ENCODE measurements around the gene BHLHE41.

BHLHE41 gene

DNA sequence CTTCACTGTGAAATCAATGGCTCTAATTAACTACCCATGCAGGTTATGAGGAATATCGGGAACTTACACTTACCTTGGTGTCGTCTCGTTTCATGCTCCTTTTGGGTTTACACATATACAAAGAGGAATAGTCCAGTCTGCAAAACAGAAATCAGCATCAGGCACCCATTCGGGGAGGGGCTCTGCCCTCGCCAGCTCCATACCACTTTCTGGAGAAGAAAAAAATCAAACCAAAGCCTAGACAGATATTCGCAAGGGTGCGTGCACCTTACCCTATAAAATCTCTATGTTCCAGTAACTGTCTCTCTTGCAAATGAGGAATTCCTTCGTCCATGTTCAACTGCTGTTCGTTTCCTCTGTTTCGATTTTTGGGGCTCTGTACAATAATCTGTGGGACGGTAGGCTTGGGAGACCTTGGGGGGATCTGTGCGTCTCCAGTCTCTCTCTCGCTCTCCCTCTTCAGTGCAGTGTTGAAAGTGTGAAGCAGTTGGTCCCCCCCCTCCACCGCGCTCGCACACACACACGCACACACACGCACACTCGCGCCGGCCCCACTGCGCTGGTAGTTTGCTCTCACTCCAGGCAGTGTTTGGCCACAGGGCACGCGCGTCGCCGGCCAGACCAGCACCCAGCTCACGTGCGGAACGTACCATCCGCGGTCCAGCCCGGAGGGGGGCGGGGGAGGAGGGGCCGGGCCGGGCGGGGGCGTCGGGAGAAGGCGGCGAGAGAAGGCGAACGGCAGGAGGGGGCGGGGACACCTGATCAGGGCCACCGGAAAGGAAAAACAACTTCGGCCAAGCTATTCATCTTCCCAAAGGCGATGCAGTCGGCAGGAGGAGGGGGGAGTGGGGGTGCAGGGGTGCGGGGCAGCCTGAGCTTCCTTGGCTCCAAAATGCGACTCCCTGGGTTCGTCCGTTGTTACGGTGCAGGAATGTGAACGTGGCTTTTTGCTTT, at the start of gene BHLHE41:
TSS of gene BHLHE41 (minus strand) at position 592 of the 954 bp plus-strand sequence. CDS start at position 334, 258 bp downstream.
- DNase-seq, result no peak

DNA sequence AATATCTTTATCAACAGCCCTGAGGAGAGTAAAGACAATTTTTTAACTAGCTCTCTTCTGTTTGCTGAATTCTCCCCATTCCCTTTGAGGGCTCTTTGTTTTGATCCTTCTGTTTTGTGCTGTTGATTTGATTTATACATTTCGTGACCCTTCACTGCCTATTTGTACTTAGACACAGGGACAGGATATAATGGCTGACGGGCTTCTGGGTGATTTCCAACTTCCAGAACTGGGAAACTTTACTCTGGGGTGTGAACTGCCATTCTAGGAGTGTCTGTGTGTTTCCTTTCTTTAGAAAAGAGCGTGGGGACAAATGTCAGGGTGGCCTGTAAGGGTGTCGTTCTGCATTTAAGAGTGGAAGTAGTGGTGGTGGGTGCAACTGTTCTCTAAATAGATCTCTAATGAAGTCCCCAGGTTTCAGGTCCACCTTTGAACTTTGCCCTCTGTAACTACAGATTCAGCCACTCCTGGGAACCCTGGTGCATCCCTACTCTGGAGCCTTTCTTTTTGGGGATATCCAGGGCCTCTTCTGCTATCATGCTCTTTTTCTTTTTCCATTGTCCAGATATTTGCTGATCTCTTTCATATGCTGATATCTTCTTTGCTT, 48.2 kb upstream of the BHLHE41 start:
- DNase-seq, result no peak

DNA sequence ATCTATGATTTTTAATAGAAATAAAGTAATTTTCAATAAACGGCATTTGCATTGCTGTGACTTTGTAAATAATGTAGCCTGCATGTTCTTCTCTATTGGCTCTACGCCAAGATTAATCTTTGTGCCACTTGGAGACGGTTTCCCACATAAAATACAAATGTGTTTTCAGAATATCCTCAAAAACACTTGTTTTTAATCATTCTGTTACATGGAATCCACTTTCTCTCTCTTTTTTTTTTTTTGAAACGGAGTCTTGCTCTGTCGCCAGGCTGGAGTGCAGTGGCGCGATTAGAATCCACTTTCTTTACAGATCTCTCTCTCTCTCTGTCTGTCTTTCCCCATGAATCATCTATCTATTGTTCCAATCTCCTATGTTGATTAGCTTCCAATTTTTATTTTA, 47.7 kb upstream of the BHLHE41 start:
- DNase-seq, result peak; percentile 27

DNA sequence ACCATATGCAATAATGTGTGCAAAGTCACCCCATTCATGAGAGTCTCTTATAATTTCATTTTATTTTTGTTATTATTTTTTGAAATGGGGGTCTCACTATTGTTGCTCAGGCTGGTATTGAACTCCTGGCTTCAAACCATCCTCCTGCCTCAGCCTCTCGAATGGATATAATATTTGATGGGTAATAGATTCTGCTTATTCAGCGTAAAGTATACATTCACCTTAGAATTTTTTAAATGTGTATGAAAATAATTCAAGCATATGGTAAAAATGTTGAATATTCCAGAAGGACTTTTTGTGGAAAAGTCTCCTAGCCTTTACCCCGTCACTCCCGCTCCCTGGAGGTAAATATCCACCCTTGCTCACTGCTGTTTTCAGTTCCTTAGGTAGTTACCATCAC, 47.2 kb upstream of the BHLHE41 start:
- no peak for DNase-seq

DNA sequence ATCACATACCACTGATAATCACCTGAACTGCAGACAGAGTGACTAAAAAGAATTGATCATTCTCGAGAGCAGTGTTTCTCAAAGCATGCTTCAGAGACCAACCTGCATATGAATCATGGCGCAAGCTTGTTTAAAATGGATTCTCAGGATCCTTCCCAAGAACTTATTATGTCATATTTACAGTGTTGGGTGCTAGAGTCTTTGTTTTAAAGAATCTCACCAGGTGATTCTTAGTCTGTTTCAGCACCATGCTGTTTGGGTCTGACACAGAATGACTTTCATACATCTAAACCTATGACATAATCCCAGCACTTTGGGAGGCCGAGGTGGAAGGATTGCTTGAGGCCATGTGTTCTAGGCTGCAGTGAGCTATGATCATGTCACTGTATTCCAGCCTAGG, 39.3 kb upstream of the BHLHE41 start:
- no peak for DNase-seq

DNA sequence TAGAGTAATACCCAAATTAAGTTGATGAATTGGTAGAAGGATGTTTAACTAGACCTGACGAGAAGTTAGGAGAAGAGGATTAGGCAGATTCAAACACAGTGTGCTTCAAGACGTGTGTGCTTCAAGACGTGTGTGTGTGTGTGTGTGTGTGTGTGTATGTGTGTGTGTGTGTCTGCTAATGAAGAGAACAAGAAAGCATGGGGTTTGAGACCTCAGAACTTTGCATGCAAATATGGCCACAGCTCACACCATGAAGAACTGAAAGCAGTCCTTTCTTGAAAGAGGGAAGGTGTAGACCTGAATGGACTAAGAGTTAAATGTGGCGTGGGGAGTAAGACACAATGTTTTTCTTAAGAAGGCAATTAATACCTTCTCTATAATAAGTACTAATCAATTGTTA, 38.1 kb upstream of the BHLHE41 start:
- no peak for DNase-seq

DNA sequence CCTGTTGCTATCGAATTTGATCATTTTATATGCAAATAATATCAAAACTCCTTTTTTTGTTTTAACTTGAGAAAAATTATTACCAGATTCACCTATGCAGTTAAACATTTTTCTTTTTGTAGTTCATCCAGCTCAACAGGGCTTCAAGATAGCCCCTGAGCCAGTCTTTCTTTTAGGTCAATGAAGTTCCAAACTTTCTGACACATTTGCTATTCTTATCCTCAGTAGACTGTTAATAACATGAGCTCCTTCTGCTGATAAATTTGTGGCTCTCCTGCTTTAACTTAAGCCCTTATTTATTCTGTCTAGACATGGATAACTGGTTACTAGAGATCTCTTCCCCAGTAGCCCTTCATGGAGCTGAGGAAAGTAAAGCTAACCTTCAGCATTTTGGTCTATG, 37.3 kb upstream of the BHLHE41 start:
- DNase-seq, result no peak

DNA sequence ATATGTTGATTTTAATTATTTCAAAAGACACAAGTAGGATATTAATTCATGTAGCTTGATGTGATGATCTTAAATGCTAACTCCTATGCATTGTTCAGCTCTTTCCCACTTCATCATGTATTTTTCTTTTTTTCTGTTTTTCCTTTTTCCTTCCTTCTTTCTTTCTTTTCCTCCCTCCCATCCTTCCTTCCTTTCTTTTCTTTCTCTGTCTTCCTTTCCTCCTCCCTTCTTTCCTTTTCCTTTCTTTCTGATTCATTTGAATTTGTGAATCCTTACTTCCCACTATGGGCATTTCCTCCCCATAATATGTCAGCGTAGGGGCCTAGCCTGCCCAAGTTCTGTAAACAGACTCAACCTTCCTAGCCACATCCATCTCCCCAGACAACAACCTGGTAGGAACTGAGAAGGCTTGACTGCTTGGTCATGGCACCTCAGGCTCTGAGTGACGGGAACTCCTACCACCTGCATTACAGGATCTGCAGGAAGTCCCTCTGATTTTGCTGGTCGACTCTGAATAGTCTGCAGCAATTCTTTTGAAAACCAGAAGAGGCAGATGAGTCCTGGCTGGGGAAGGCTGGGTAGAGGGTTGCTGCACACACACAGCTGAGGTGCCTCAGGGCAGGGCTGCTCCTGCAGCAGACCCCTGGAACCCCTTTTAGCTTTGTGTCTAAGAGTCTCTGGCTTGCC, 33.4 kb upstream of the BHLHE41 start:
- no peak for DNase-seq

DNA sequence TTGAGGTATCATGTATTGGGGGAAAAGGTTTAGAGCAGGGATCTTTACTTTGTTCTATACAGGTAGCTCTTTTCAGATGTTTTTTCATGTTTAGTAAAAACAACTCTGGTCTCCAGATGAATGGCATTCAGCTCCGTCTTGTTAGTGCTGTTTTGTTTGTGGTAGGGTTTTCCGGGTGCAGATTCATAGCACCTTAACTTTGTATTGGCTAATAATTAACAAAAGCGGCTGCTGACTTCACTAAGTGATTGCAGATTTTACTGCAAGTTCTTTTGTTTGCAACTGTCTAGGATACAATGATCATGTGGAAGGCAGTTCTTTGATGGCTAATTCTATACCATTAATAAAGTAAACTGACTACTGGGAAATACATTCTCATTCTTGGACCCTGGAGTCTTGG, 32.2 kb upstream of the BHLHE41 start:
- DNase-seq, result no peak

DNA sequence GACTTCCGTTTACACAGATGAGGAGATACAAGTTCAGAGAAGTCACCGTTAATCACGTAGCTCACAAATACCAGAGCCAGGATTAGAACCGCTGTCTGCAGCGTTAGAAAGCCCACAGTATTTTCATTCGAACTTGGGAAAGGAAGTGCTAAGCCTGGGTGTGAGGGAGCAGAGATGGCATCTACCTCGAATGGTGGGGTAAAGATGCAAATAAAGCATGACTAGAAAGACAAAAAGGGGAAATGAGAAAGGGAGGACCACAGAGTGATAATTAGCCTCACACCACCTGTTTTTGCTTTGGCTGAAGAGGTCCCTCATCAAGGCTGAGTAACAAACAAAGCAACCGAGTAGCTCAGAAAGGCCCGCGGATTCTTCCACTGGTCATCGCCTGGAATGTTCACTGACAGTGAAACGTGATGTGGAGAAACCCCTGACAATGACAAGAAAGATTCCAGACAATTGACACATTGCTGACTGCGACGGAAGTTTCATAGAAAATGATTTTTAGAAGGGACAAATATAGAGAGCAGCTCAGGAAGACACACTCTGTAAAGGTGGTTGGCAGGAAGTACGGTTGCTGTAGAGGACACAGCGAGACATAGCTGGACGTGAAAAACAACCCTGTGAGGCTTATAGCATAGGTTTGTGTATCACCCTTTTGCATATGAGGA, 31.5 kb upstream of the BHLHE41 start:
- no peak for DNase-seq

DNA sequence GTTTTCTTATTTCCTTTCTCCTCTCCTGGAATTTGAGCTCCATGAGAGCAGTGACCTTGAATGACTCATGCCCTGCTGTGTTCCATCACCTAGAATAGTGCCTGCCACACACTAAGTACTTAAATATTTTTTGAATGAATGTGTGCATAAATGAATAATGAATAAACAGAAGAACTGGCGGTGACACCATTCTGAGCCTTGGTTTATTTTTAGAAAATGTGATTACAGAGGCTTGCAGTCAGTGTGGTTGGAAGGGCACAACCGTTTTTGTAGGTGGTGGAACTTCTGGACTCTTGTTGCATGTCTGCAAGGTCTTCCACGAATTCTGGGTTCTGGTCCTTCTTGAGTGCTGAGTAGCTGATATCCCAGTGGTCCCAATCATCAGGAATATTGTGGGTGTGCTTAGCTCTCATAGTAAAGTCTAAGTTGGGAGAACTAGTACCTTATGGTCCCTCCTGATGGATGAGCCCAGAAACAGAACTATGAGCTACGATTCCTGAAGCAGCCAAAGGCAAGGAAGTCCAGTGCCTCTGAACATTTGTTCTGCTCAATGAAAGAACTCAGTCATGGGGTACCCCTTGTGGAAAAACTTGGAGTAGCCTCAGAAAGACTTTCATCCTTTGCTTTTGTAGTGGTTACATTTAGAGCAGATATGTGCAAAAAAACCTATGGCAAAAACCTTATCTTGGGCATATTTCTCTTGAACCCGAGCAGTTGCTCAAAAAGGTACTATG, 28.8 kb upstream of the BHLHE41 start:
- DNase-seq, result no peak

DNA sequence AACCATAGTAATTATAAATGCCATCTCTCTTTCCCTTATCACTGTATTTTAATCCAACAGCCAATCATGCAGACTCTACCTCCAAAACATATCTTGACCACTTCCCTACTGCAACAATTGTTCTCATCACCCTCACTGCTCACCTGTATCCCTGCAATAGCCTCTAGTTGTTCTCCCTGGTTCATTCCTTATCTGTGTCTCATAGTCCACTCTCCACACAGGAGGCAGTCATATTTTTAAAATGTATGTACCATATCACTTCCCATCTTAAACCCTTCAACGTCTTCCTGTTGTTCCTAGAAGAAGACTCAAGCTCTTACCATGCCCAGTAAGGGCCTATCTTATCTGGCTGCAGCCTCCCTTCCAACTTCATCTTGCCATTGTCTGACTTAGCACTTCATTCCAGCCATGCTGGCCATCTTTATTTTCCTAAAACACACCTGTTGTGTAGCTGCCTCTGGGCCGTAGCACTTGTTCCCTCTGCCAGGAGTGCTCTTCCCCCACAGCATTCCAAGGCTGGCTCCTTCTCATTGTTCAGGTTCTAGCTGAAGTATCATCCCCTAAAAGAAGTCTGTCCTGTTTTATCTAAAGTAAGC, 27.8 kb upstream of the BHLHE41 start:
- no peak for DNase-seq

DNA sequence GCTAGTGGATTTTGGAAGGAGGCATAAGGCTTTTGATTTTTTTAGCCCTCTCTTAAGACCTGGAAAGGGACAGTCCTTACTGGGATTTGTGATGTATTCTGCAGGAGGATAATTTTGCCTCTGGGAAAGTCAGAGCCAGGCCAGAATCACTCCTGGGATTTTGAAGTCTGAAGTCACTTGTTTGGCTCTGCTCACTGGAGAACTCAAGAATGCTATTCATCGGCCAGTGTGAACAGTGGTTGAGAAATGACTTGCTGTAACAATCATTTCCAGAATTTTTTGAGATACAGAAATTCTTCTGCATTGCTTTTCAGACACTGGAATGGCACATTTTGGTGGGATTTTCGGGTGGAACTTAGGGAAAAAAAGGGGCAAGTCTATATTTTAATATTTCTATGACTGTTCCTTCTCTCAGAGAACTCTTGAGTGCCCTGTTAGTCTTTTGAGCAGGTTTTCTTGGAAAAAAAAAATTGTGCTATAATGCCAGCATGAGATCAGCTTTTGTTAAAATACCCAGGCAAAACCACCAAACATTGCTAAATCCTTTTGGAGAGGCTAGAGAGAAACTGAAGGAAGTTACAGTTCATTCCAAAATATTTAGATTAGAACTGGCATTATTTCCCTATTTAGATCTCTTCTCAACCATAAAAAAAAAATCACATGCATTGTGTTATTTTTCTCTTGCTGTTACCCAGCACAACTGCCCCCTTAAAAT, 26.1 kb upstream of the BHLHE41 start:
- DNase-seq, result no peak

DNA sequence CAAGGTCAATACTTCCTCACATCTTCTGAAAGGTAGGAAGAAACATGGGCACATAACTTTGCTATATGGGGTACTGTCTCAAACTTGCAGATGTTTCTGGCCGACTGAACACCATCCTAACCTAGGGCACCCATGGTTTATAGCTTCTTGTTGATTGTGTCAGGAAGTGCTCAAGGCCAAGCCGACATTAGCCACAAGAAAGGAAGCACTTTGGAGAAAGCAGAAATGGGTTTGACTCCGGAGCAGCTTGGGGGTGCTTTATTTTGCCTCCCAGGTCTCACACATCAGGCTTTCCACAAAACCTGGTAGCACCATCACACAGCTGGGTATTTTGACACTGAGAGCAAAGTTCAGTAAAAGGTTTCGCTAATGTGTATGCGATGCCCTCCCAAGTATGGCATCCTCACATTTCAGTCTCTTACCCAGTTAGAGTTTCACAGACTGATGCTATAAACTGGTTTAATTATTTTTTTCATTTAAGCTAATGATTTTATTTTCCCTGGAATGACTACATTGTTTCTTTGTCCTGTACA, 25.2 kb upstream of the BHLHE41 start:
- DNase-seq, result no peak

DNA sequence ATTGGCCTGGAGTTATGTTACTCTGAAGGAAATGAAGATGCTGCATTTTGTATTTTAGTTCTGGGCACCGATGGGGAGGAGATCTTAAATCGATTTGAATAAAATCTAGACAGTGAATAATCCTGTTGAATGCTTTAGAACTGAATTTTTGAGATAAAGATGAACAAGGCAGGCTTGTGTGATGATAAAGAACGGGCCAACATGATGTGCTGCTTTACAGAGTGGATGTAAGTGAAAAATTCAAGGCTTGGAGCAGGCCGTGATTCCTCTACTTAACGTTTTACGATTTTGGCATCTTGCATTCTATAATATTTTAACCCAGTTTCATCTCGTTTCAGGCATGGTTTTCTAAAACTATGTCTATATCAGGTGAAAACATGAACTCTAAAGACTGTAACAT, 23.5 kb upstream of the BHLHE41 start:
- no peak for DNase-seq

DNA sequence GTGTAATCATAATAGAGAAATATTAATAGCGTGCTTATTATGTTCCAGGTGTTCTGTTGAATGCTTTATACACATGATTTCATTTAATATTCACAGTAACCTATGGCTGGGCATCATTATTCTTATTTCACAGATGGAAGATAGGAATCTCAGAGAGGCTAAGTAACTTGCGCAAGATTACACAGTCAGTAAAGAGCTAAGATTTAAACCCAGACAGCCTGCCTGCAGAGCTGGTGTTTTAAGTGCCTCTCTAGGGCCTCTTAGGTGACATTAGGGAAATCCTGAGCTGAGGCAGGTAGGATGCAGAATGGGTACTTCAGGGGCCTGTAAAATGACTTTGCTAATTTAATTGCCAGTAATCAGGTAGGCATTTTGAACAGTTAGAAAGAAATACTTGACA, 18.5 kb upstream of the BHLHE41 start:
- no peak for DNase-seq

DNA sequence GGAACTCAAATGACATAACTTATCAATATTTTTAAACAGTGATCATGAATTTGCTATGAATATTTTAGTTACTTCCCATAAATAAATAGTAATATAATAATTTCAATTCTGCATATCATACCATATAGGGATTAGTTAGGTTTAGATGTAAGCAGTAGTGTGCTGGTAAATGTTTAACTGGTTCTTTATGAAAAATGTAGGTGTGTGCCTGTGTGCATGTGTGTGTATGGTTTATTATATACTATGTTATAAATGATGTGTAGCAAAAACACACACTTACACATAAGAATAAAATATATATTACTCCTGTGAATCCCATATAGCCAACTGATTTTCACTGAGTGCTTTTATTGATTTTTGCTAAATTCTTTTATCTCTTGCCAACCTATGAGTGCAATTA, 14.0 kb upstream of the BHLHE41 start:
- no peak for DNase-seq

DNA sequence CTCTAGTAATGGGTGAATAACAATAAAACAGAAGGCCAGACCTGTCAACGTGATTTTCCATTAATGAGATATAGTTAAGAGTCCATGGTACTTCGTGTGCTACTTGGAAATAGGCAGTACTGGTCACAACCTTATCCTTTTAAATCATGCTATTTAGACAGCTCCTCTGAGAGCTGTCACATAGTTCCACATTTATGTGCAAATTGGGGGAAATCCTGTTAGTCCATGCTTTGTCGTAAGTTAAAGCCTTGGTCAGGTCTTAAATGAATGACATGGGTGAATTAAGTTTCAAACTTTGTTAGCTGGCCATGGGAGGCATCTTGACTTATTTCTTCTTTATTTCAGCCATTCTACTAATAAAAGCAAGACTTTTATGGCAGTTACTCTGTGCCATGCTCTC, 11.9 kb upstream of the BHLHE41 start:
- no peak for DNase-seq

DNA sequence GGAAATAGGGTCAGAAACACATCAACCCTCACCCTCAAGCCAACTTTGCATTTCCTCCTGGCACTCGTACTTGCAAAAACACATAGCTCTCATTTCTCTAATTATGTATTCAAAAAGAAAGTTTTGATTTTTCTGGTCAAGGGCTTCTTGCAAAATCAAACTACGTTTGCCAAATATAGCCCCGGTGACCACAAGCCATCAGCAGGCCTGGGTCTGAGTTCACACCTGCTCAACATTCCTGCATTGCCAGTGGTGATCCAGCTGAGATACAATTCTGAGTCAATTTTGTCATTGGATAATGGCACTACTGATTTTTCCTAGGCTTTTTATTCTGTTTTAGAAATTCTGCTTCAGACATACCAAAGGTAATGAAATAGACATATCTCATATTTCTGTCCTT, 10.7 kb upstream of the BHLHE41 start:
- no peak for DNase-seq

DNA sequence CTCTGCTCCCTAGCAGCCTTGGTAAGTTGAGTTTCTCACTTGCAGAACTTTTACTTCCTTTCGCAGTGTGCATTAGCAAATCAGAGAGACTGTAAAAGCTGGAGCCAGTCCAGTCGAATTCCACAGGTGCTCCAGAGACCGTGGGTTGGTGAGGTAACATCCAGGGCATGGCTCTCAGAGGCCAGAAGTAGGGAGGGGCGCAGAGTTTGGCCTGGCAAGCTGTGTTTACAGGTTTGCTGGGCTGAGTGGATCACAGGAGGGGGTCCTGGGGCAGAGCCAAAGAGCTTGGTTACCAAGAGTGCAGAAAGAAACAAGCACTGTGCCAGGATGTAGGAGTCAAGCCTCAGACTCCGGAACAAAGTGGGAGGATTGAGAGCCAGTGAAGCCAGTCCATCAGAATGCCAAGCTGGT, 10.2 kb upstream of the BHLHE41 start:
- peak; percentile 62 for DNase-seq

DNA sequence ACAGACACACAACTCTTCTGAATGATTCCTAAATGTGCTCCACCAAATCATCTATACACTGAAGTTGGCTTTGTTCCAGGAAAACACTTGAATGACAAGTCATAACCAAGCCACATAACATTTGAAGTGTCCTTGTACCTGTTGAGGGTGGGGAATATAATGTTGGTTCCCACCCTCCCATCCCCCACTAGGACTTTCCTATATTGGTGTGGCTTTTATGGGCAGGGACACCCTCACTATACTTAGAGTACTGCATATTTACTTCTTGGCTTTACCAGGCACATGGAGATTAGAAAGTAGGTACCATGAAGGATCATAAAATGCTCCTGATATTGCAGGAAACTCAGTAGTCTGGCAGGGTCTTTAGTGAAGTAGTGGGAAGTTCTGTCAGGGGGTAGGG, 9.7 kb upstream of the BHLHE41 start:
- DNase-seq, result peak; percentile 75

Data from NCI-H510A treated with DMSO at 0.1 percent for 48 hours (cell line).